ENCODE results near the gene SOX2.

GRCh38 chr3:181741417-181741816 lies 29.7 kb downstream of the SOX2 start:
- no peak for TF ChIP-seq CTCF (IDR thresholded peaks at IDR 0.05)
- TF ChIP-seq EZH2 (IDR thresholded peaks at IDR 0.05; ENCODE audit: borderline replicate concordance, insufficient read depth, low read depth, low read length, poor library complexity, severe bottlenecking), result no peak

All from B cell (primary cell).